Measurements from ENCODE around the gene RASAL1. TPM values are rescaled to one million over a fixed set of nuclear protein-coding genes. Genes with fewer than 3 reads are reported as not detected.

The RASAL1 gene
- total RNA-seq, 1 donor from 2014 or later, result 0.64 TPM

DNA sequence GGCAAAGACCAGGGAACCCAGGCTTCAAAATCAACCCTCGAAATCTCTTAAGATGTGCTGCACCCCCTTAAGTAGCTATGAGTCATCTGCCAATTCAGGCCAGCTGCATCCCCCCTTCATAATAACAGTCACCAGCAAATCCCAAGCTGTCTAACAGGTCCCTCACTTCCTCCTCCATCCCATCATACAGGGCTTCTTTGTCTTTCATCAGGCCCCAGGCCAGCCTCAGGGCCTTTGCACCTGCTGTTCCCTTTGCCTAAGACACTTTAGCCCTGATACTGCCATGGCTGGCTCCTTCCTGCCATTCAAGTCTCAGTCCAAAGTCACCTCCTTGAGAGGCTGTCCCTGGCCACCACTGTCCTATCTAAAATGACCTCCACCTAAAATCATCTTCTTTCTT lies 4.0 kb downstream of the RASAL1 start:
- Histone ChIP-seq H3K36me3 (no peaks in the 10 kb centered on the region), H3K27me3 (no peaks in the 10 kb centered on the region), H3K4me3 (no peak overlapping the region), H3K4me1 (no peaks in the 10 kb centered on the region), H3K9me3 (no peaks in the 10 kb centered on the region), H3K27ac (no peak overlapping the region)
- TF ChIP-seq, protein P1, sequence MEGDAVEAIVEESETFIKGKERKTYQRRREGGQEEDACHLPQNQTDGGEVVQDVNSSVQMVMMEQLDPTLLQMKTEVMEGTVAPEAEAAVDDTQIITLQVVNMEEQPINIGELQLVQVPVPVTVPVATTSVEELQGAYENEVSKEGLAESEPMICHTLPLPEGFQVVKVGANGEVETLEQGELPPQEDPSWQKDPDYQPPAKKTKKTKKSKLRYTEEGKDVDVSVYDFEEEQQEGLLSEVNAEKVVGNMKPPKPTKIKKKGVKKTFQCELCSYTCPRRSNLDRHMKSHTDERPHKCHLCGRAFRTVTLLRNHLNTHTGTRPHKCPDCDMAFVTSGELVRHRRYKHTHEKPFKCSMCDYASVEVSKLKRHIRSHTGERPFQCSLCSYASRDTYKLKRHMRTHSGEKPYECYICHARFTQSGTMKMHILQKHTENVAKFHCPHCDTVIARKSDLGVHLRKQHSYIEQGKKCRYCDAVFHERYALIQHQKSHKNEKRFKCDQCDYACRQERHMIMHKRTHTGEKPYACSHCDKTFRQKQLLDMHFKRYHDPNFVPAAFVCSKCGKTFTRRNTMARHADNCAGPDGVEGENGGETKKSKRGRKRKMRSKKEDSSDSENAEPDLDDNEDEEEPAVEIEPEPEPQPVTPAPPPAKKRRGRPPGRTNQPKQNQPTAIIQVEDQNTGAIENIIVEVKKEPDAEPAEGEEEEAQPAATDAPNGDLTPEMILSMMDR (IDR thresholded peaks at IDR 0.05), result no peak
- DNase-seq (ENCODE audit: low spot score in 2 of 2), result no peak
- intact Hi-C loops (cut with DNase I), result no loop called here

DNA sequence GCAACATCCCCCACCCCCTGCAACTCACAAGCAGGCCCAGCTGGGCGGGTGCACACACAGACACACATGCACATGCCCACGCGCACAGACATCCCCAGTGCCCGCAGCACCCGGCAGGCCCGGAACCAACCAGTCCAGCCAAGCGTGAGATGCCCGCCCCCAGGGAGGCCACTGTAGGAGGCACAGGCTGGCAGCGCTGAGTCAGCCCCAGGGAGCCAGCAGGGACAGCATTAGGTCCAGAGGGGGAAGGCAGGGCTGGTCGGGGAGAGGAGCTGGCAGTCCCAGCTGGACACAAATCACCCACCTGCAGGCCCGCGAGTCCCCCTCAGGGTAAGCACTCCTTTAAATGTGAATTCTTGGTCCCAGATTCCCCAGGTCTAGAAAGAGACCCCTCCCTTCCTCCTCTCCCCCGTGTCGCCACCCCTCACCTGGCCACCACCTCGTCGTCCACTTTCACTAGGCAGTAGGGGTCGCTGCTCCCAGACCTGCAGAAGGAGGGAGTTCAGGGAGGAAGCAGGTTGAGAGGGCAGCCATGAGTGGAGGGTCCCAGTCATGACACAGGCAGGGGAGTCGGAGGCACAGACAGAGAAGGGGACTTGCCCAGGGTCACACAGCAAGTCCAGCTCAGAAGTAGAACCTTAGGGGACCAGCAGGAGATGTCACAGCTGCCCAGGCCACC lies 5.0 kb downstream of the RASAL1 start:
- no peak overlapping the region for H3K4me3 ChIP-seq
- no peaks in the 10 kb centered on the region for H3K4me1 ChIP-seq
- H3K27me3 ChIP-seq, result no peaks in the 10 kb centered on the region
- no peak for DNase-seq (ENCODE audit: low spot score in 2 of 2)
- no peaks in the 10 kb centered on the region for H3K9me3 ChIP-seq
- no peaks in the 10 kb centered on the region for H3K36me3 ChIP-seq
- H3K27ac ChIP-seq, result no peak overlapping the region
- intact Hi-C loops (cut with DNase I), result no loop called here
- TF ChIP-seq, protein P1 (IDR thresholded peaks at IDR 0.05), result no peak

DNA sequence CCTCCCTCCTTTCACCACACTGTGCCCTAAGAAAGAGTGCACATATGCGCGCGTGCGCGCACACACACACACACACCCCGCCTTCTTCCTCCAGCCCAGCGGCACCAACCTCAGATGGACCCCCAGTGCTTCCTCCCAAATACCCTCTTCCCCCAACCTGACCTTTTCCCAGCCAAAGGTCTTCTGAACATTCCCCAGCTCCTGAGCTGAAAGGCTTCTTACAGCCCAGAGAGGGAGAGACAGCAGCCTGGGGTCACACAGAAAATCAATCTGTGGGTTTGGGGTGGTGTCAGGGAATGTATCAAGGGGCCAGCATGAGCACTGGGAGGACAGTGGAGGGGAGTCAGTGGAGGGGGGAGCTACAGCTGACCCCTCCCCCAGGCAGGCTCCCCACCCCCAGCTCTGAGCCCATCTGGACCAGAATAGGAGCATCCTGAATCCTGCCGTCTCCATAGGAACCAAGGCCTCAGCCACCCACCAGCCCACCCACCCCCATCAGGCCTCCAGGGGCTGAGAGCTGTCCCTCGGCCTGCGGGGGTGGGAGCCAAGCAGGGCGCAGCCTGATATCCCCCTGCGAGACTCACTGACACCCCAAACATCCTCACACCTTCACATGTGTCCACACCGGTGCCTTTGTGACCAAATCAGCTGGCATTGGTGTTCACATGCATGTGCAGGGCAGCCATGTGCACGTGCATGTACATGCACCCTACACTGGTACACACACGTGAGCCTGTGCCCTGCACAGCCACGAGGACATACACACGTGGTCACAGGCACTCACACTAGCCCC lies 5.7 kb downstream of the RASAL1 start:
- TF ChIP-seq, protein P1 (IDR thresholded peaks at IDR 0.05), result no peak
- H3K9me3 ChIP-seq, result no peaks in the 10 kb centered on the region
- H3K36me3 ChIP-seq, result no peaks in the 10 kb centered on the region
- no peaks in the 10 kb centered on the region for H3K4me1 ChIP-seq
- H3K27ac ChIP-seq, result no peak overlapping the region
- no peak for DNase-seq (ENCODE audit: low spot score in 2 of 2)
- intact Hi-C loops (cut with DNase I), result no loop called here
- no peaks in the 10 kb centered on the region for H3K27me3 ChIP-seq
- no peak overlapping the region for H3K4me3 ChIP-seq

DNA sequence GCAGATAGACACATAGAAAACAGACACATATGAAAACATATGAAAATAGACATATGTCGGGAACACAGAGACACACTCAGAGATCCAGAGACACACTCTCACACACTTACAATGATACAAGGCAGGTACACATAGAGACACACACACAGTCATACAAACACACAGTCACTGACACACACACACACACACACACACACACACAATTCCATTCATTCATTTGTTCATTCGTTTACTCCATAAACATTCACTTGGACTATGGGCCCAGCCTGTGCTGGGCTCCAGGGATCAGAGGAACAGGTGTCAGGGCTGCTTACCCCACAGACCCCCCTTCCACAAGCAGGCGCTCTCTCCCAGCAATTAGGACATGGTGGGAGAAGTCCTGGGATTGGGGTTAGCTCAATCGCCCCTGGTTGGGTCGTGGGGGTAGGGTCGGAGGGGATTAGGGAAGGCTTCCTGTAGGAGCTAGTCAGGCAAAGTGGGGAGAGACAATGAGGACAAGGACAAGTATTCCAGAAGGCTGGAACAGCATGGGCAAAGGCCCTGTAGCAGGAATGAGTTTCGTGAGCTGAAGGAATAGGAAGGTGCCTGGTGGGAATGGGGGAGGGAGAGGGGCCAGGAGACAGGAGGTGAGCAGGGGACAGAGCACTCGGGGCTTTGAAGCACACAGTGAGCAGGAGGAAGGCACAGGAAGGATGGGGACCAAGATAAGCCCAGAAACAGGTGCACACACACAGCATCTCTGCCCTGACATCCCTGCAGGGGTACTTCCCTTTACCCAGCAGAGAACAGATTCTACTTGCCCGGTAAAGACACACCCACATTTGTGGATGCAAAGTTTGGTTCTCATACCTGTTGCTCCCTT lies 6.5 kb downstream of the RASAL1 start:
- no peaks in the 10 kb centered on the region for H3K27me3 ChIP-seq
- no peak overlapping the region for H3K27ac ChIP-seq

DNA sequence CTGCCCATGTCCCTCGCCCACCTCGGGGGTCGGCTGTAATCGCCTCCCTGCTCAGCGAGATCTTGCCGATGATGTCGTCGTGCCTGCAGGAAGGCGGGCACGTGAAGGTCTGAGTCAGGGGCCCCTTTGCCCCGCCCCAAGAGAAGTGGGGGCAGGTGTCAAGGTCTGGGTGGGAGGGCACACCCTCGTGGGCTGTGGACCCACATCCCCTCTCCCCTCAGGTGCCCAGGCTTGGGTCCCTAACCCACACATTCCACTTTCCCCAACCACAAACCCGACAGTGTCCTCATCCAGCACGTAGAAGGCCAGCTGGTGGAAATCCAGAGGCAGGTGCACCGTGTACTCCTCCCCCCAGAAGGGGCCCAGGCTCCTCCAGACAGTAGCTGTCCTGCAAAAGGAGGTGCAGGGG lies 7.8 kb downstream of the RASAL1 start:
- DNase-seq (ENCODE audit: low spot score in 2 of 2), result no peak
- Histone ChIP-seq H3K27me3 (no peaks in the 10 kb centered on the region), H3K27ac (no peak overlapping the region), H3K9me3 (no peaks in the 10 kb centered on the region), H3K36me3 (no peaks in the 10 kb centered on the region), H3K4me3 (no peak overlapping the region), H3K4me1 (no peaks in the 10 kb centered on the region)
- TF ChIP-seq, protein P1 (IDR thresholded peaks at IDR 0.05), result no peak
- intact Hi-C loops (cut with DNase I), result no loop called here

More for the DNA sequence above, 6.5 kb downstream of the RASAL1 start:
- intact Hi-C loops (cut with DNase I), result no loop called here
- no peak for DNase-seq (ENCODE audit: low spot score in 2 of 2)
- H3K4me3 ChIP-seq, result no peak overlapping the region
- H3K4me1 ChIP-seq, result no peaks in the 10 kb centered on the region
- no peaks in the 10 kb centered on the region for H3K36me3 ChIP-seq
- H3K9me3 ChIP-seq, result no peaks in the 10 kb centered on the region
- TF ChIP-seq, protein P1 (IDR thresholded peaks at IDR 0.05), result no peak

Data from ascending aorta (tissue), 2 donors.